ENCODE results near the gene GSTP1. TPM values are rescaled to one million over a fixed set of nuclear protein-coding genes. Genes with fewer than 3 reads are reported as not detected.

The GSTP1 gene
- total RNA-seq = 100 to 1,000 TPM; 540 to 577 TPM

- peak within 1 kb of the TSS; percentile 66 to 76 for H3K4me3 ChIP-seq
- 1% methylated on average over 63 of the region's 81 CpGs for WGBS
- no peaks in the 10 kb centered on the region for H3K36me3 ChIP-seq
- TF ChIP-seq POLR2A (IDR thresholded peaks at IDR 0.05) (peak; percentile 96), CTCF (IDR thresholded peaks at IDR 0.05) (peak; percentile 45 to 88 (median 72)), POLR2AphosphoS5 (IDR thresholded peaks at IDR 0.05) (peak; percentile 81)
- peak; percentile 84 for DNase-seq (ENCODE audit: low spot score)
- H3K4me1 ChIP-seq (replicated peaks) = peaks cover 4% of the 10 kb centered on the region
- intact Hi-C loops (cut with DNase I) = loop anchor here (2.0 kb wide), 1 partner anchor 23 kb away; the partner anchor contains the start of gene NDUFV1
- no peaks in the 10 kb centered on the region for H3K9me3 ChIP-seq
- no peaks in the 10 kb centered on the region for H3K27me3 ChIP-seq (replicated peaks; ENCODE audit: insufficient read depth)
- H3K27ac ChIP-seq = peak within 1 kb of the TSS; percentile 96 to 99
These were observed at the start of gene GSTP1 for GRCh38 chr11:67583247-67584204. TSS of gene GSTP1 (plus strand) at chr11:67583812. CDS start at chr11:67583844, 32 bp downstream.

DNA sequence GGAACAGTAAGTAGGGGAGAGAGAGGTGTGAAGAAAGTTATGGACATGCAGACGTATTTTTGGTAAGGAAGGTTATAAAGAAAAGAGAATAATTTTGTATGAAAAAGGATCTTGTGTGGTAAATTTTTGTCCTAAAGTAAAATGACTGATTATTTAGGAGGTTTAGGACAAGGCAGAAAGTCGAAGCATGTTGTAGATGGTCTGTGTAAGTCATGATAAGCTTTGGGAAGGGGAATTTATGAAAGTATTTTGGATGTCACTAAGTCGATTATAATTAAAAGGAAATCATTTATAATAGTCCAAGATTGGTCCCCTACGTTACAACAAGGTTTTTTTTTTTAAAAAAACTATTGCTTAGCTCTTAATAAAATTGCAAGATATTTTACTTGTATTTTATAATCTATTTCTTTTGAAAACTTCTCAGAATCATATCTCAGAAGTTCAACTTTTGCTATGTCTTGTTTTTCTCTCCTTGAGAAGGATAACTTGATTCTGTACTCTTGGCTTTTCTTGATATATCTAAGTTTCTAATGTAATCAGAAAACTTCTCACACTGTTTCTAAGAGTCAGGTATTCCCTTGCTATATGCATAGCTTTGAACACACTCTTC, 49.4 kb upstream of the GSTP1 start:
- no peaks in the 10 kb centered on the region for H3K27me3 ChIP-seq (replicated peaks; ENCODE audit: insufficient read depth)
- TF ChIP-seq CTCF (IDR thresholded peaks at IDR 0.05) (no peak), POLR2AphosphoS5 (IDR thresholded peaks at IDR 0.05) (no peak), POLR2A (IDR thresholded peaks at IDR 0.05) (no peak)
- no peaks in the 10 kb centered on the region for H3K4me1 ChIP-seq (replicated peaks)
- no peaks in the 10 kb centered on the region for H3K36me3 ChIP-seq
- H3K9me3 ChIP-seq = no peaks in the 10 kb centered on the region
- no peak overlapping the region for H3K4me3 ChIP-seq
- 38% methylated on average over 4 of the region's 4 CpGs for WGBS
- DNase-seq (ENCODE audit: low spot score) = no peak
- H3K27ac ChIP-seq = no peak overlapping the region
- intact Hi-C loops (cut with DNase I) = no loop called here

DNA sequence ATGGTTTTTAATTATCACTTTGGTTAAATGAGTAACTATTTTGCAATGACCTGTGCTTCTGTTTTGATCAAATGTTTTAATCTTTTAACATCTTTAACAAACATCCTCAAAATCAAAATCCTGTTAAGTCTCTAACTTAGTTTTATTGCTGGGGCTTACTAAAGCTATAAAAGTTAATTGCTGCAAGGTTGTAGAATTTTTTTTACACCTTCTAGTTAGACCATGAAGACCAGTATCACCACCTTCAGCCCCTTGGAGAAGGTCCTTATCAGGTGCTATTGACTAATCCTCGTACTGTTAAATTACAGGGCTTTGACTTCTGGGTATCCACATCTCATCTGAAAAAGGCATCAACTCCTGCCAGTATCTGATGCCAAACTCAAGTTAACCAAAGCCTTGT, 48.1 kb upstream of the GSTP1 start:
- intact Hi-C loops (cut with DNase I) = no loop called here
- no peak overlapping the region for H3K4me3 ChIP-seq
- H3K4me1 ChIP-seq (replicated peaks) = no peaks in the 10 kb centered on the region
- TF ChIP-seq POLR2AphosphoS5 (IDR thresholded peaks at IDR 0.05) (no peak), POLR2A (IDR thresholded peaks at IDR 0.05) (no peak), CTCF (IDR thresholded peaks at IDR 0.05) (no peak)
- no peaks in the 10 kb centered on the region for H3K9me3 ChIP-seq
- H3K36me3 ChIP-seq = no peaks in the 10 kb centered on the region
- no peak overlapping the region for H3K27ac ChIP-seq
- 76% methylated on average over 1 of the region's 1 CpG for WGBS
- H3K27me3 ChIP-seq (replicated peaks; ENCODE audit: insufficient read depth) = no peaks in the 10 kb centered on the region
- no peak for DNase-seq (ENCODE audit: low spot score)

DNA sequence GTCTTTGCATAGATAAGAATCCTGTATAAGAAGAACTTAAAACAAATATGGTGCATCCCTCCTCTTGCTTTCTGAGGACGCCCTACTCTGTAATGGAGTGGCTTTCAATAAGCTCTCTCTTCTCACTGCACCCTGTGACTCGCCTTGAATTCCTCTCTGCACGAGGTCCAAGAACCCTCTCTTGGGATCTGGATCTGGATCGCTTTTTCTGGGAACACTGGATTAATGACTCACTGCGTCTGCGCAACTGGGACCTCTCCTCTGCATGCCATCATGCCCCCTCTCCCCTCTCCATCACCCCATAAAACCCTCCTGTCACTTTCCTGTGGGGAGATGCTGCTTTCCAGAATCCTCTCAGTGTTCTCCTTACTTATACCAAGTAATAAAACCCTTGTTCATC, 45.3 kb upstream of the GSTP1 start:
- WGBS = 61% methylated on average over 6 of the region's 6 CpGs
- no peak overlapping the region for H3K27ac ChIP-seq
- TF ChIP-seq CTCF (IDR thresholded peaks at IDR 0.05) (no peak), POLR2AphosphoS5 (IDR thresholded peaks at IDR 0.05) (no peak), POLR2A (IDR thresholded peaks at IDR 0.05) (no peak)
- H3K9me3 ChIP-seq = no peaks in the 10 kb centered on the region
- no peaks in the 10 kb centered on the region for H3K36me3 ChIP-seq
- no peak for DNase-seq (ENCODE audit: low spot score)
- intact Hi-C loops (cut with DNase I) = no loop called here
- H3K27me3 ChIP-seq (replicated peaks; ENCODE audit: insufficient read depth) = no peaks in the 10 kb centered on the region
- H3K4me3 ChIP-seq = no peak overlapping the region
- no peaks in the 10 kb centered on the region for H3K4me1 ChIP-seq (replicated peaks)
